ENCODE data around the gene TRIM15. TPM values are rescaled to one million over a fixed set of nuclear protein-coding genes. Genes with fewer than 3 reads are reported as not detected.

The TRIM15 gene
- total and polyA plus RNA-seq, 10 of the 15 experiments (the other 5 are each of a cell fraction or from before 2014, with no cell fraction given): 0.29 TPM; not detected in 9

DNA sequence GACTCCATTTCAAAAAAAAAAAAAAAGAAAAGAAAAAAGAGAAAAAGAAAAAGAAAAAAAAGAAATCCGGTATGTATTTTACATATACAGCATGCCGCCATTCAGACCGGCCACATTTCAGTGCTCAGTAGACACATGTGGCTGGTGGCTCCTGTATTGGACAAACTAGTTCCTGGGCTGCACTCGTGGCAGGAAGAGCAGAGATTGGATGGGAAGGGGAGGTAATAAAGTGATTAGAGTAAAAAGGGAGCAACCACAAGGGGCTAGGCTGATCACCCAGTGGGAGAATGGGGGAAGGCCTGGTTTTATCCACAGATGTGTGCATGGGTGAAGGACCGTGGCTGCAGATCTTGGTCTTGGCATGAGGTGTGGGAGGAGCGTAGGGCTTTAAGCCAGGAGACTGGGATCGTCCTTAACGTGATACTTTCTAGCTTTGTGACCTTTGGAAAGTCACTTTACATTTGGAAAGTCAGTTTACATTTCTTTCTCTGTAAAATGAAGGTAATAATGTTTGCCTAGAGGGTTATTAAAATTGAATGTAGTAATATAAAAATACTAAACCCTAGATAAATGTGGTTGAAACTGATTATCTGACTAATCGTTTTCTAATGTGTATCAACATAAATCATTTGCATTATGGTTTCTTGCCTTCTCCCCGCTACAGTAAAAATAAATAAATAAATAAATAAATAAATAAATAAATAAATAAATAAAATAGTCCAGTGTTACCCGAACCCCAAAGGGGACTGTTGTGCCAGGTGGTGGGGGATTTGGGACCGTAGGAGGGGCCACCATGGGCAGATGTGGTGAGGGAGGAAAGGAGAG is 869 bp upstream of the TRIM15 start (continued):
- TF ChIP-seq ZNF217 (IDR thresholded peaks at IDR 0.05): no peak
- no peak for TF ChIP-seq SREBF1 (IDR thresholded peaks at IDR 0.05; ENCODE audit: low read length)
- TF ChIP-seq STAT3 (IDR thresholded peaks at IDR 0.05; ENCODE audit: low read depth, low read length): no peak
- no peak for TF ChIP-seq SP1 (IDR thresholded peaks at IDR 0.05; ENCODE audit: low read depth, low read length)
- TF ChIP-seq SIN3A (IDR thresholded peaks at IDR 0.05; ENCODE audit: low read depth, low read length): no peak

DNA sequence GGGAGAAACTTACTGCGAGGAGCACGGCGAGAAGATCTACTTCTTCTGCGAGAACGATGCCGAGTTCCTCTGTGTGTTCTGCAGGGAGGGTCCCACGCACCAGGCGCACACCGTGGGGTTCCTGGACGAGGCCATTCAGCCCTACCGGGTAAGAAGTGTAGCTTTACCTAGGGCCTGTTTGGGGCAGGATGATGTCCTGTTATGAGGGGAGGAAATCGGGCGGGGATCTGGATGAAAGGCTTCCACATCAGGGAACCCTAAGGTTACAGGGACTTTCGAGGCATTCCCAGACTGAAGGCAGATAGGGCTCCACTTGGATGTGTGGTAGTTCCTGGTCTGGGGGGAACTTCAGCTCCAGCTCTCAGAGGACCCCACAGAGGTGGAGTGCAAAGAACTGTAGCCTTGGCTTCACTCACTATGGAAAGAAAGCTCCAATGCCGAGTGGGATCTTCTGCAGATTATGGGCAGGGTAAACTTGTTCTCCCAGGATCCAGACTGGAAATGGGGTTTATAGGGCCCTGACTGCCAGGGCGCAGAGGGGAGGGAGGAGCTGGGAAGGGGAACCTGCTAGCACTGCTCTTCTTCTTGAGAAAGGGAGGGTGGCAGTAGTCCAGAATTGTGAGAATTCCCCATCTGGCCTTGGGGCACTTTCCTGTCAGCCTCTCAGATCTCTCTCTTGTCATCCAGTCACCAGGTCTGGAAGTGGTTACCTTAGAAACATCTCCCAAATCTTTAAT is 740 bp downstream of the TRIM15 start:
- Histone ChIP-seq H3K9me3 (replicated peaks; ENCODE audit: control insufficient read depth, insufficient read depth, low read length) (no peaks in the 10 kb centered on the region), H3K9ac (ENCODE audit: control insufficient read depth, insufficient read depth, low read length) (no peak overlapping the region), H3K36me3 (ENCODE audit: control insufficient read depth in 2 of 2, insufficient read depth in 2 of 2, low read length in 1 of 2) (no peaks in the 10 kb centered on the region), H3K27me3 (replicated peaks in 1 of 2; ENCODE audit: control insufficient read depth in 2 of 2, insufficient read depth in 2 of 2, low read length in 1 of 2) (peaks cover 2 to 5% of the 10 kb centered on the region in 2 experiments; a peak in 3 of 4 replicates), H3K79me2 (ENCODE audit: control insufficient read depth, insufficient read depth, low read length) (no peaks in the 10 kb centered on the region), H2AFZ (ENCODE audit: control insufficient read depth, low read depth, low read length) (no peak overlapping the region), H3K4me3 (no peak overlapping the region), H3K27ac (ENCODE audit: control insufficient read depth, insufficient read depth) (no peak overlapping the region), H3K4me2 (ENCODE audit: control insufficient read depth, insufficient read depth) (no peak overlapping the region), H4K20me1 (ENCODE audit: control insufficient read depth, insufficient read depth) (no peaks in the 10 kb centered on the region), H3K4me1 (ENCODE audit: control insufficient read depth, insufficient read depth, low read length) (no peaks in the 10 kb centered on the region)
- ChIA-PET CTCF (interaction anchor here (0.8 kb wide), 2 partner anchors 33 to 61 kb away, joined by 3 read pairs; no protein-coding TSS in a partner anchor), POLR2A (interaction anchor here (1.0 kb wide), 1 partner anchor 44 kb away, joined by 3 read pairs; no protein-coding TSS in a partner anchor), SMC1A (ENCODE audit: uncharacterized antibody, unreplicated experiment) (interaction anchor here (0.6 to 1.2 kb wide), 4 partner anchors 30 to 1092 kb away, joined by 3 read pairs; partner anchors contain the start of gene NRM), RAD21 (ENCODE audit: unreplicated experiment) (no interaction called here)
- BruUV-seq (replicated peaks): no TSS peak
- in situ Hi-C loops (cut with MboI) (no loop called here), intact Hi-C loops (cut with micrococcal nuclease; ENCODE audit: unreplicated experiment) (no loop called here)
- FAIRE-seq (no peak), ATAC-seq (no peak), DNase-seq (ENCODE audit: low read depth, low spot score) (no peak)
- TF ChIP-seq PML (IDR thresholded peaks at IDR 0.05; ENCODE audit: low read length): no peak
- no peak for TF ChIP-seq SIX5 (IDR thresholded peaks at IDR 0.05; ENCODE audit: low read depth, low read length, severe bottlenecking)
- no peak for TF ChIP-seq TAF1 (IDR thresholded peaks at IDR 0.05; ENCODE audit: borderline replicate concordance, low read depth, low read length)
- TF ChIP-seq SP1 (IDR thresholded peaks at IDR 0.05; ENCODE audit: low read depth, low read length): no peak
- 68% methylated on average over 16 of the region's 16 CpGs for WGBS (ENCODE audit: insufficient coverage, insufficient replicate concordance, low lambda C conversion rate, missing lambda C conversion rate)

Data from GM12878 (cell line).